Mesodermal cell (in vitro differentiated cells): ENCODE measurements around the gene ERBB4.

Source experiments
- H3K27ac ChIP-seq: 2 replicates; pipeline ENCODE4 v1.7.0; 2013; ENCODE audit warnings: mild to moderate bottlenecking, low read depth, low read length, moderate library complexity; ENCODE audit not compliant: severe bottlenecking
- H3K36me3 ChIP-seq: 2 replicates; pipeline ENCODE4 v1.7.1; 2013; ENCODE audit warnings: mild to moderate bottlenecking, low read length, moderate library complexity; ENCODE audit not compliant: control insufficient read depth, insufficient read depth
- H3K4me1 ChIP-seq: one replicate; pipeline ENCODE4 v1.7.1; 2013; ENCODE audit warnings: mild to moderate bottlenecking, low read length; ENCODE audit not compliant: insufficient read depth, control insufficient read depth, poor library complexity, severe bottlenecking
- H3K4me3 ChIP-seq: 2 replicates; pipeline ENCODE4 v1.7.0; 2013; ENCODE audit warnings: low read length, control low read depth, mild to moderate bottlenecking; ENCODE audit not compliant: insufficient read depth, poor library complexity, severe bottlenecking; ENCODE audit errors: extremely low read depth
- H3K9me3 ChIP-seq: 2 replicates; pipeline ENCODE4 v1.7.1; 2013; ENCODE audit warnings: mild to moderate bottlenecking, low read length, moderate library complexity; ENCODE audit not compliant: control insufficient read depth
- WGBS, 2 experiments: methylation state at CpG; one replicate each; pipeline ENCODE4 v1.1.5; 2013; ENCODE audit warnings: missing lambda C conversion rate in 2 of 2; ENCODE audit not compliant: insufficient coverage in 2 of 2; 5-methylcytosine and 5-hydroxymethylcytosine counted together

Gene ERBB4

GRCh38 chr2:212299333-212299732 lies 239.3 kb downstream of the ERBB4 start:
- Histone ChIP-seq H3K27ac (no peak overlapping the region), H3K36me3 (no peaks in the 10 kb centered on the region), H3K4me1 (no peaks in the 10 kb centered on the region), H3K9me3 (no peaks in the 10 kb centered on the region), H3K4me3 (no peak overlapping the region)
- no CpG with 5 or more reads among the region's 3 CpGs for WGBS, 2 experiments

GRCh38 chr2:212295571-212295970 lies 243.0 kb downstream of the ERBB4 start:
- Histone ChIP-seq H3K36me3 (no peaks in the 10 kb centered on the region), H3K9me3 (no peaks in the 10 kb centered on the region), H3K27ac (no peak overlapping the region), H3K4me3 (no peak overlapping the region), H3K4me1 (no peaks in the 10 kb centered on the region)
- 80% methylated on average over 1 to 2 of the region's 3 CpGs for WGBS, 2 experiments

- H3K4me1 ChIP-seq = no peaks in the 10 kb centered on the region
- H3K27ac ChIP-seq = no peak overlapping the region
- H3K9me3 ChIP-seq = no peaks in the 10 kb centered on the region
- 60% methylated on average over 1 of the region's 2 CpGs; no CpG with 5 or more reads in 1 of the 2 experiments for WGBS, 2 experiments
- no peaks in the 10 kb centered on the region for H3K36me3 ChIP-seq
- no peak overlapping the region for H3K4me3 ChIP-seq
Measured at GRCh38 chr2:212294816-212295215, 243.8 kb downstream of the ERBB4 start.

- no peaks in the 10 kb centered on the region for H3K36me3 ChIP-seq
Measured at GRCh38 chr2:212289301-212289700, 249.3 kb downstream of the ERBB4 start.

GRCh38 chr2:212288308-212288707 lies 250.3 kb downstream of the ERBB4 start:
- Histone ChIP-seq H3K4me3 (no peak overlapping the region), H3K36me3 (no peaks in the 10 kb centered on the region), H3K27ac (no peak overlapping the region), H3K9me3 (no peaks in the 10 kb centered on the region), H3K4me1 (no peaks in the 10 kb centered on the region)
- 88 to 90% methylated on average over 4 to 5 of the region's 8 CpGs for WGBS, 2 experiments

More at GRCh38 chr2:212289301-212289700, 249.3 kb downstream of the ERBB4 start:
- no peaks in the 10 kb centered on the region for H3K4me1 ChIP-seq
- H3K9me3 ChIP-seq = no peaks in the 10 kb centered on the region
- no peak overlapping the region for H3K27ac ChIP-seq
- no peak overlapping the region for H3K4me3 ChIP-seq

GRCh38 chr2:212284166-212284565 lies 254.4 kb downstream of the ERBB4 start:
- no peak overlapping the region for H3K4me3 ChIP-seq

GRCh38 chr2:212282671-212283261 lies 255.8 kb downstream of the ERBB4 start:
- Histone ChIP-seq H3K27ac (no peak overlapping the region), H3K36me3 (no peaks in the 10 kb centered on the region), H3K4me3 (no peak overlapping the region), H3K9me3 (no peaks in the 10 kb centered on the region), H3K4me1 (no peaks in the 10 kb centered on the region)
- 71 to 75% methylated on average over 1 of the region's 3 CpGs for whole genome bisulfite sequencing, 2 experiments

More at GRCh38 chr2:212284166-212284565, 254.4 kb downstream of the ERBB4 start:
- no CpG with 5 or more reads among the region's 1 CpG for WGBS, 2 experiments
- H3K9me3 ChIP-seq = no peaks in the 10 kb centered on the region
- H3K4me1 ChIP-seq = no peaks in the 10 kb centered on the region
- H3K27ac ChIP-seq = no peak overlapping the region
- H3K36me3 ChIP-seq = no peaks in the 10 kb centered on the region

- H3K27ac ChIP-seq = no peak overlapping the region
- H3K36me3 ChIP-seq = no peaks in the 10 kb centered on the region
- H3K4me3 ChIP-seq = no peak overlapping the region
- no peaks in the 10 kb centered on the region for H3K9me3 ChIP-seq
- no peaks in the 10 kb centered on the region for H3K4me1 ChIP-seq
- 94 to 100% methylated on average over 2 of the region's 3 CpGs for WGBS, 2 experiments
Measured at GRCh38 chr2:212276813-212277212, 261.8 kb downstream of the ERBB4 start.

- Histone ChIP-seq H3K4me1 (no peaks in the 10 kb centered on the region), H3K27ac (no peak overlapping the region), H3K4me3 (no peak overlapping the region), H3K9me3 (no peaks in the 10 kb centered on the region), H3K36me3 (no peaks in the 10 kb centered on the region)
- no CpG with 5 or more reads among the region's 2 CpGs for WGBS, 2 experiments
Measured at GRCh38 chr2:212274215-212274614, 264.4 kb downstream of the ERBB4 start.

GRCh38 chr2:212271583-212271982 lies 267.0 kb downstream of the ERBB4 start:
- no peaks in the 10 kb centered on the region for H3K9me3 ChIP-seq
- 100% methylated on average over 1 of the region's 3 CpGs; no CpG with 5 or more reads in 1 of the 2 experiments for WGBS, 2 experiments
- H3K36me3 ChIP-seq = no peaks in the 10 kb centered on the region
- no peaks in the 10 kb centered on the region for H3K4me1 ChIP-seq
- no peak overlapping the region for H3K27ac ChIP-seq
- H3K4me3 ChIP-seq = no peak overlapping the region

- Histone ChIP-seq H3K4me1 (no peaks in the 10 kb centered on the region), H3K27ac (no peak overlapping the region), H3K36me3 (no peaks in the 10 kb centered on the region), H3K4me3 (no peak overlapping the region), H3K9me3 (no peaks in the 10 kb centered on the region)
- WGBS, 2 experiments = no CpG with 5 or more reads among the region's 1 CpG
Measured at GRCh38 chr2:212269005-212269404, 269.6 kb downstream of the ERBB4 start.
